GM21526 (cell line): ENCODE results near the gene LGALS9C.
"Not testable (repeated sequence)": the region's sequence is repeated elsewhere in the genome, so short reads cannot be mapped to it uniquely, and the experiment has no call there.

Experiments used
- ATAC-seq: cut with Tn5 transposase; IDR thresholded peaks from one replicate; pipeline ENCODE4 v1.9.1; 2021; ENCODE audit warnings: moderate library complexity; ENCODE audit not compliant: unreplicated experiment, low FRiP score

LGALS9C gene

GRCh38 chr17:18477367-18477766 lies 778 bp downstream of the LGALS9C start:
- ATAC-seq, result not testable (repeated sequence)

GRCh38 chr17:18478362-18478761 lies 1.8 kb downstream of the LGALS9C start:
- not testable (repeated sequence) for ATAC-seq

GRCh38 chr17:18478977-18479595 lies 2.5 kb downstream of the LGALS9C start:
- ATAC-seq, result not testable (repeated sequence)

GRCh38 chr17:18481775-18482174 lies 5.2 kb downstream of the LGALS9C start:
- ATAC-seq, result not testable (repeated sequence)

- not testable (repeated sequence) for ATAC-seq
Observed at GRCh38 chr17:18485936-18486464, 9.4 kb downstream of the LGALS9C start.

GRCh38 chr17:18487633-18488032 lies 11.0 kb downstream of the LGALS9C start:
- not testable (repeated sequence) for ATAC-seq

GRCh38 chr17:18488622-18489021 lies 12.0 kb downstream of the LGALS9C start:
- ATAC-seq, result not testable (repeated sequence)

GRCh38 chr17:18490016-18490415 lies 13.4 kb downstream of the LGALS9C start:
- ATAC-seq, result not testable (repeated sequence)

GRCh38 chr17:18492712-18493480 lies 16.3 kb downstream of the LGALS9C start:
- ATAC-seq, result not testable (repeated sequence)

- ATAC-seq, result not testable (repeated sequence)
Observed at GRCh38 chr17:18494250-18494768, 17.7 kb downstream of the LGALS9C start.

- not testable (repeated sequence) for ATAC-seq
Observed at GRCh38 chr17:18497044-18497443, 20.5 kb downstream of the LGALS9C start.

- ATAC-seq, result not testable (repeated sequence)
Observed at GRCh38 chr17:18499100-18499499, 22.5 kb downstream of the LGALS9C start.

GRCh38 chr17:18499756-18500155 lies 23.2 kb downstream of the LGALS9C start:
- not testable (repeated sequence) for ATAC-seq

GRCh38 chr17:18500281-18500680 lies 23.7 kb downstream of the LGALS9C start:
- ATAC-seq, result not testable (repeated sequence)

- not testable (repeated sequence) for ATAC-seq
Observed at GRCh38 chr17:18500816-18501215, 24.2 kb downstream of the LGALS9C start.

GRCh38 chr17:18503221-18503620 lies 26.6 kb downstream of the LGALS9C start:
- not testable (repeated sequence) for ATAC-seq

GRCh38 chr17:18507729-18508128 lies 31.1 kb downstream of the LGALS9C start:
- ATAC-seq, result not testable (repeated sequence)

- ATAC-seq, result not testable (repeated sequence)
Observed at GRCh38 chr17:18508667-18509066, 32.1 kb downstream of the LGALS9C start.

- ATAC-seq, result not testable (repeated sequence)
Observed at GRCh38 chr17:18521100-18521499, 44.5 kb downstream of the LGALS9C start.

GRCh38 chr17:18525015-18525414 lies 48.4 kb downstream of the LGALS9C start:
- not testable (repeated sequence) for ATAC-seq

- ATAC-seq, result not testable (repeated sequence)
Observed at GRCh38 chr17:18526168-18526800, 49.7 kb downstream of the LGALS9C start.
